HG03159 (cell line): ENCODE measurements around the gene ZBTB49.

Experiments
- ATAC-seq: cut with Tn5 transposase; IDR thresholded peaks from one replicate; pipeline ENCODE4 v1.9.1; 2021; ENCODE audit warnings: mild to moderate bottlenecking, moderate library complexity; ENCODE audit not compliant: unreplicated experiment

The ZBTB49 gene

DNA sequence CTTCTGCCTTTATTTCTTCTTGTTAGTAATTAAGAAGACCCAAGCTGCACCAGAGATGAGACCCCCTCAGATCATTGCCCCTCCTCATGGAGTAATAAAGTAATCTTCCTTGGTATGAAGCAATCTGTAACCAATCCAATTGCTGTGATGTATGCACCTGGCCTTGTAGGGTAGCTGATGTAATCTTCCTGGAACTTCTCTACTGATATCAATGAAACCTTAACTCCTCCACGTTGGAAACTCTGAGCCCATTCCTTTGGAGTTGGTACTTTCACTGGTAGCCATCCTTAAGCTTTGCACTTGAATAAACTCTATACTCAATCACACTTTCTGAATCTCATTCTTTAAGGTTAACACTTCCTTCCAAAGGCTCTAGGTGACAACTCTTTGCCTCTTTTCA, 65.3 kb downstream of the ZBTB49 start:
- no peak for ATAC-seq

DNA sequence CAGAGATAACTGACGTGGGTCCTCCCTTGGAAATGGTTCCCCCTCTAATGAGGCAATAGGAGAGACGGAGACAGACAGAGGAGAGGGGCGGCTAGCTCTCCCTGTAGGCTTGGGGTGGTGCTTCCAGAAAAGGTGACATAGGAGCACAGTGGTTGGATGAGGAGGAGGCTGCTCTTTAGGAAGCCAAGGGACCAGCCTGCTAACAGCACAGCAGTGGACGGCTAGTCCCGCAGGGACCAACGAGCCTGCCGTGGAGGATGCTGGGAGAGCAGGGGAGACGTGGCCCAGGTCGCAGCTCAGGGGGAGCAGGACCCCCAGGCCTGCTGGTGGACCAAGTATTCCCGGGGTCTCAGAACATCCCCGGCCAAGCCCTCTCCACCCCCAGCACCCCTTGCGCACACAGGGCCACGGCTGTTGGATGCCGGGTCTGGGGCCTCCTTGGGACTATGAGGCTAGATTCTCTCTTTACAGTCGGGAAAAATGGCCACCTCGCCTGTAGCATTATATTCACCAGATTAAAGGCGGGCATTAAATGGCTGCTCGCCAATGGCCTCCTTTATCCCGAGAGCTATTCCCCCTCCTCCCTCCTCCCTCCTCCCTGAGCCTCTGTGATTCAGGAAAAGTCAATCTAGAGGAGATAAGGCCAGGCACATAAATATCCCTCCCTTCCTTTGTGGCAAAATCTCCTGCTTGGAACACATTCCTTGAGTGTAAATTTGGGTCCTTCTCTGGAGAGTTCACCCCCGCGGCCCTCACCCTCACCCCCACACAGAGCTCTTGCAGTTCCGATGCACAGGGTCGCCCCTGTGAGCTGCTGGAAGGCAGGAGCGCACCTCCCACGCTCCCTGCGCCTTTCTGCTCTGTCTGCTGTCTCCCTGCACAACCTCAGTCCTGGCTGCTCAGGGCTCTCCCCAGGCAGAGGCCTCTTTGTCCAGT, 66.3 kb downstream of the ZBTB49 start:
- ATAC-seq: no peak

DNA sequence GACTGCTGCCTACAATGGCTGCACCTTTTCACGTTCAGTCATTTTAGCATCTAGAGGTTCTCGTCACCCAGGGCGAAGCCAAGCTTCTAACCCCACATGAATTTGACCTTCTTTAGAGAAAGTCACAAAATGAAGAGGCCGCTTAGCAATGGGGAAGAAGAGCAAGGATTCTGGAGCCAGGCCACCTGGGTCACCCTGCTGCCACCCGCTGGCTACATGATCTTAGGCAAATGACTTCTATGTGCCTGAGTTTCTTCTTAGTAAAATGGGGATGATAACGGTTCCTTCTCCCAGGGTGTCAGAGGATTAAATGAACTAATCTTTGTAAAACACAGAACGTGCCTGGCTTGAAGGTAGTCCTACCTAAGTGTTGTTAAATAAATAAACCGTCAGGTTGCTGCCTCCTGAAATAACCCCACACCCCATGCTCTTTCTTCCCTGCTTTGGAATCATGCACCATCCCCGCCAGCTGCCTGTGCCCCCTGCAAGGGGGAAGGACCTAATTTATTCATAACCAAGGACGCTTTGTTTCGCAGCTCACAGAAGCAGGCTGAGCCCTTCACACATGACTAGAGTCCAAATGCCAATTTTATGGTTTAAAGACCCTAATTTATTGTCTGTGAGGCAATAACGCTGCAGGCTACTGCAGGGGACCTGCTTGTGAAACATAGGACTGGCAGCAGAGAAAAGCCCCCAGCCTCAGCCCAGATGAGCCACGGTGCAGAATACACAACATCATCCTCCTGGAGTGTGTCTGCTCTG, 68.2 kb downstream of the ZBTB49 start:
- no peak for ATAC-seq

DNA sequence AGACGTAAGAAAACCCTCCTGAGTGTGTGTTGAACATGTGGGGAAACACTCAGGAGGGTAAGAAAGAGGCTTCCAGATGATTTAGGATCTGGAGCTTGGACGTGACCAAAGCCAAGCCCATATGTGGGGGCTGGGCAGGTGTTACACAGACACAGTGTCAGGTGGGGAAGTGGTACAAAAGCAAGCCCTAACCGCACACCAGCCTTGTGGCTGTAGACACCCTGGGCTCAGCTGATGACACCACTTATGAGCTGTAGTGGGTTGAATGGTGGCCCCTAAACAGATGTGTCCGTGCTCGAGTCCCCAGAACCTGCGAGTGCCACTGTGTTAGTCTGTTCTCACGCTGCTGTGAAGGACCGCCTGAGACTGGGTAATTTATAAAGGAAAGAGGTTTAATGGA, 71.8 kb downstream of the ZBTB49 start:
- no peak for ATAC-seq

DNA sequence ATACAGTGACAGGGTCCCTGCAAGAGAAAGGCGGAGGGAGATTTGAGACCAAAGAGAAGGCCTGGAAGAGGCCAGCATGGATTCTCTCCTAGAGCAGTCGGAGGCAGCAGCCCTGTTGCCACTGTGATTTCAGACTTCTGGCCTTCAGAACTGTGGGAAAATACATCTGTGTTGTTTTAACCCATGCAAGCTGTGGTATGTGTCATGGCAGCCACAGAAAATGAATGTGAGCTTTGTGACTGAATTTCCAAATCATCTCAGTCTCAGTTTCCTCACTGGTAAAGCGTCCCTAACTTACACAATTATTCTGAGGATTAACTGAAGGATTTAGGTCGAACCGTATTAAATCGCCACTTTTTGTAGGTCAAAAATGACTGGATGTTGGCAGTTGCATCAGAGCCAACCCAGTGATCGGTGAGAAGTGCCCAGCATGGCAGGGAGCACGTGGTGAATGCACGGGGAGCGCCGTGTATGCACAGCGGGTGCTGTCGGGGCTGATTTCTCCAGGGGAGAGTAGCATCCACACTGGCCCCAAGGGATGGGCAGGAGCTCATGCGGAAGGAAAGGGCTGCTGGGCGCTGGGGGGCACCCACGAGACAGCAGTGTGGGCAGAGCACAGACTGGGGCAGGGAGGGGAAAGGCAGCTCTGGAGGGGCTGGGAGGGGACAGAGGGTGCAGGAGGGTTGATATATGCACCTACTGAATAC, 73.1 kb downstream of the ZBTB49 start:
- ATAC-seq: no peak

DNA sequence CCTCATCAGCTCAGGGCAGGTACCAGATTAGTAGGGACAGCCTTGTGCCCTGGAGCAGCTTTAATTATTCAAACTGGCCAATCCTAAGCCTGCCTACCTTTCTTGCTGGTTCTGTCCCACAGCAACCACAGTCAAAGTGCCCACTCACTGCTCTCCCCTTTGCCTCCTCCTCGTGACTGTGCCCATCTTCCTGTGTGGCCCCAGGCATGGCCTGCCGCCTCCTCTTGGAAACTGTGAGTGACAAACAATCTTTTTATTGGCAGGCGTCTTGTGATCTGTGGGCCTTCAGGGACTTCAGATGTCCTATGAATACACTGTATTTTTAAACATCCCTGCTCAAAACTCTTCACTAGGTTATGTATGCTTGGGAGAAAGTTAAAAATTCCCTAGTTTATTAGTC, 74.0 kb downstream of the ZBTB49 start:
- no peak for ATAC-seq

DNA sequence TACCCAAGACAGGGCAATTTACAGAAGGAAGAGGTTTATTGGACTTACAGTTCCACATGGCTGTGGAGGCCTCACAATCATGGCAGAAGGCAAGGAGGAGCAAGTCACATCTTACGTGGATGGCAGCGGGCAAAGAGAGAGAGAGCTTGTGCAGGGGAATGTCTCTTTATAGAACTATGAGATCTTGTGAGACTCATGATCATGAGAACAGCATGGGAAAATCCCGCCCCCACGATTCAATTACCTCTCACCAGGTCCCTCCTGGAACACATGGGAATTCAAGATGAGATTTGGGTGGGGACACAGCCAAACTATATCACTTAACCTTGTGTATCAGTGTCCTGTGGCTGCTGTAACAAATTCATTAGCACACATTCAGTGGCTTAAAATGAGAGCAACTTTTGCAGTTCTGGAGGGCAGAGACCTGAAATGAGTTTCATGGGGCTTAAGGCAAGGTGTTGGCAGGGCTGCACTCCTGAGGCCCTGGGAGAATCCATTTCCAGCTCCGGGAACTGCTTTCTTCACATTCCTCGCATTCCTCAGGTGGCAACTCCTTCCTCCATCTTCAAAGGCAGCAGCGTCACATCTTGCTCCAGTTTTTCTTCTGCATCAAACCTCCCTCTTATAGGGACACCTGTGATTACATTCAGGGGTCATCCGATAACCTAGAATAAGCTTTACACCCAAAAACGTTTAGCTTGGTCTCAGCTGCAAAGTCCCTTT, 74.6 kb downstream of the ZBTB49 start:
- ATAC-seq: no peak

DNA sequence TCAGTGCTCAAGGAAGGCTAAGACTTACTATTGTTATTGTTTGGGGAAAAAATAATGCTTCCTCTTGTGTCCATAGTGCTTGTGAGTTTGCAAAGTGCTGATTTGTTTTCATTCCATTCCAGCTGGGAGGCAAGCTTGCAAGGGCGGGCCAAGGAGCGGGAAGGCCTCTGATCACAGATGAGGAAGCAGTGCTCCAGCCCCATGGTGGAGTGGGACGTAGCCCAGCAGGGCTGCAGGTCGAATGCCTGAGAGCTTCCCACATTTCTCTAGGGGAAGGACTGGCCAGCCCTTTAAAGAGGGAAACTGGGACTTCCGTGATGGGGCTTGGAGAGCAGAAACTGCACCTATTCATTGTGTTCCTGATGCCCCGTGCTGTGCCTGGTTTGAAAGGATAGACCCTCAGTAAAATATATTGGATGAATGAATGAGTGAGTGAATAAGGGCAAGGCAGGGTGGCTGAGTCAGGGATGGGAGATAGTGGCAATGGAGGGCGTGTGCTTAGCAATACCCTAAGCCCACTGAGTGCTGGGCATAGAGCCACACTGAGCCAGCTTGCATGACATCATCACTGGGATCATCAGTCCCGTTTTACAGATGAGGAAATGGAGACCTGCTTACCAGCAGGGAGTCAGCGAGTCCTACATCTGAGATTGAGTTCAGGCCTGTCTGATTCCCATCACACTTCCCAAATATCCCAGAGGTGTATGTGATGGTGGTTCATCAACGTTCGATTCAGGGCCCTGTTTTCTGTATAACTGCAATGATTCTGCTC, 78.9 kb downstream of the ZBTB49 start:
- ATAC-seq: no peak
